Hindlimb muscle (tissue), 1 donor: ENCODE measurements around the gene FLT3. TPM values are rescaled to one million over a fixed set of nuclear protein-coding genes. Genes with fewer than 3 reads are reported as not detected.
"Not testable (repeated sequence)": the region's sequence is repeated elsewhere in the genome, so short reads cannot be mapped to it uniquely, and the experiment has no call there.

Experiments used
- DNase-seq: peaks from one replicate; pipeline ENCODE4 v3.0.0-alpha.2; 2013
- polyA plus RNA-seq: library from polyadenylated mRNA; unstranded; fragments of 120-200 nt; gene quantifications from one replicate; pipeline ENCODE4 v1.2.1, GENCODE V29; 2013; ENCODE audit not compliant: insufficient read length

The FLT3 gene
- 0.32 TPM for polyA plus RNA-seq

- peak; percentile 11 for DNase-seq
These were observed at the start of gene FLT3 for GRCh38 chr13:28100150-28101121. TSS of gene FLT3 (minus strand) at chr13:28100576. CDS start at chr13:28100510, 66 bp downstream.

- no peak for DNase-seq
These were observed 47.1 kb upstream of the FLT3 start for GRCh38 chr13:28147495-28147894.

DNA sequence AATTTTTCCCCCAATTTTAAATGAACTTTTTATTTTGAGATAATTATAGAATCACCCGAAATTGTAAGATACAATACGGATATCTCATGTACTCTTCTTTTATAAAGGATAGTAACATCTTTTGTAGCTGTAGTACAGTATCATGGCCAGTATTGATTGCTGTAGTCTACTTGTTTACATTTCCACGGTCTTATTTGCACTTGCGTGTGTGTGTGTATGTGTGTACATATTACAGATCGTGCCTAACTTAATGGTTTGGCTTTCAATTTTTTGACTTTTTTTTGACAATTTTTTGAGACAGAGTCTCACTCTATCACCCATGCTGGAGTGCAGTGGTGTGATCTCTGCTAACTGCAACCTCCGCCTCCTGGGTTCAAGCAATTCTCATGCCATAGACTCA, 44.7 kb upstream of the FLT3 start:
- no peak for DNase-seq

DNA sequence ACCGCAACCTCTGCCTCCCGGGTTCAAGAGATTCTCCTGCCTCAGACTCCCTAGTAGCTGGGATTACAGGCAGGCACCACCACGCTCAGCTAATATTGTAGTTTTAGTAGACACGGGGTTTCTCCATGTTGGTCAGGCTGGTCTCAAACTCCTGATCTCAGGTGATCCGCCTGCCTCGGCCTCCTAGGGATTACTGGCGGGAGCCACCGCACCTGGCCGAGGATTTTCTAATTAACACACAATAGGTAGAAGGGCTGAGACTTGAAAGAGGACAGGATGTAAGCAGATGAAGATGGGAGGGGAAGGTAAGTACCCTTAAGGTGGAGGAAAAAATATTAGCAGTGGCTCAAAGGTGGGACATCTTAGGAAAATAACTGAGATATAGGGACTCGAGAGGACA, 41.2 kb upstream of the FLT3 start:
- not testable (repeated sequence) for DNase-seq

- no peak for DNase-seq
These were observed 40.2 kb upstream of the FLT3 start for GRCh38 chr13:28140433-28141125.

- peak; percentile 92 for DNase-seq
These were observed 38.5 kb upstream of the FLT3 start for GRCh38 chr13:28138756-28139470.

- DNase-seq: peak; percentile 95
These were observed 37.8 kb upstream of the FLT3 start, which contains the start of gene PAN3 for GRCh38 chr13:28138012-28138755. TSS of gene PAN3 (plus strand) at chr13:28138545. CDS start at chr13:28138658, 113 bp downstream.

DNA sequence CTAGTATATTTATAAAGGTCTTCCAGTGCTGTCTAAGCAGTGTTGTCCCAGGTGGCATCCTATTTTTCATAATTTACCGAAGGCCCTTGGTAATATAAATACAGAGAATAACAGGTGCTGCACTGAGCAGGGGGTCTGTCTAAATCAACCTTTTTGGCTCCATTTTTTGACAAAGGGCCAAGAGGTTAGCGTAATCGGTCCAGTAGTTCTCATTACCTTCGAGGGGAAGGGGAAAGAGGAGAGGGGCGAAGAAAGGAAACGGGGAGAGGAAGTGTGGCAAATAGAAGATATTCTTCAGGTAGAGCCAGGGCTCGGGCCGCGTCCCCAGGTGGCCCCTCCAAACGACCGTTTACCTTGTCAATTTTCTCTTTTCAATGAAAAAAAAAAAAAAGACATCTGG, 37.2 kb upstream of the FLT3 start:
- DNase-seq: peak; percentile 34

GRCh38 chr13:28136916-28137315, 36.5 kb upstream of the FLT3 start:
- no peak for DNase-seq

DNA sequence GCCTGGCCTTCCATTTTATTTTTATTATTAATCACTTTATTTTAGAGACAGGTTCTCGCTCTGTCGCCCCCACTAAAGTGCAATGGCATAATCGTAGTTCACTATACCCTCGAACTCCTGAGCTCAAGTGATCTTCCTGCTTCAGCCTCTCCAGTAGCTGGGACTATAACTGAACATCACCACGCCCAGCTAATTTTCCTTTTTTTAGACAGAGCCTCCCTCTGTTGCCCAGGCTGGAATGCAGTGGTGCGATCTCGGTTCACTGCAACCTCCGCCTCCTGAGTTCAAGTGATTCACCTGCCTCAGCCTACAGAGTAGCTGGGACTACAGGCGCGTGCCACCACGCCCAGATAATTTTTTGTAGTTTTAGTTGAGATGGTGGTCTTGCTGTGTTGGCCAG, 31.3 kb upstream of the FLT3 start:
- DNase-seq: no peak

DNA sequence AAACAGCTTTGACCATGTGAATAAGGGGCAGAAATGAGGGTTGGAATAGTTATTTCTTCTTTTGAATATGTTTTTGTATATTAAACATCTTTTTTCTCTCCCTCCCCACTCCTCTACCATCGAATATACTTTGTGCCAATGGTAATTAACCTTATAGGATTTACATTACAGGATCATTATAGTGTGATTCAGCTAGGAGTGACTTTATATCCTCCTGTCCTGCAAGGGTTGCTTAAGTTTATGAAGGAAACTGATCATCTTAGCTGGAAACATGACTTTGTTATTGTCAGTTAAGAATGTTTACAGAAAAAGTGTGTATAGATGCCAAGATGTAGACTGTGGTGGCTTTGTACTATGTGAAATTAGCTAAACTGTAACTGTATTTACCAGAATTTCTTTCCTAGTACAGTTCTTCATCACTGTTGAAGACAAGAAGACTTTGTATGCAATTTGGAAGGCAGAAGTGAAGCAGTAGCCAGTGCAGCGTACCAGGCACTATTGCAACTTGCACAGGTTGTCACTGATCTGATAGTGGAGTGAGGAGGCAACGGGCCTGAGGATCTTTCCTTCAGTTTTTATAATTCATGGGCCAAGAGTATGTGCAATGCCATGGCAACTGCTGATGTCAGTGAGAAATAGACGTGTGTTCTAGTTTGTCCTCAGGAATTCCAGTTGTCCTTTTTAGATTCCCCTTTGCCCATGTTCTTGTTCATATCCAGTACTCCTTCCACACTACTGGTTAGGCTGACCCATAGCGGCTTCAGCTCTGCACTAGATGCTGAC, 29.7 kb upstream of the FLT3 start:
- DNase-seq: no peak

GRCh38 chr13:28128926-28129325, 28.6 kb upstream of the FLT3 start:
- DNase-seq: no peak

DNA sequence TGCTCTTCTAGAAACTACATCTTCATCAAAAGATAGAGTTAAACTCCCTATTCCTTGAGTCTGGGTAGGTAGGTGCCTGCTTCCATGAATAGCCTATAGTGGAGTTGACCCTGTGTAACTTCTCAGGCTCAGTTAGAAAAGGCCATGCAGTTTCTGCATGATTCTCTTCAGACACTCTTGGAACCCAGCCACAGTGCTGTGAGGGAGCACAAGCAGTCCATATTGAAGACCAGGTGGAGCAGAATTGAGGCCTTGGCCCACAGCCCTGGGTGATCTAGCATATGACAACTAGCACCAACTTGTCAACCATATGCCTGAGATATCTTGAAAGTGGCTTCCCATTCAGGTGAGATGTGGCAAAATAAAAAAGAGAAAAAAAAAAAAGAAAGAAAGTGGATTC, 27.7 kb upstream of the FLT3 start:
- no peak for DNase-seq

- no peak for DNase-seq
These were observed 20.8 kb upstream of the FLT3 start for GRCh38 chr13:28121224-28121623.

GRCh38 chr13:28120317-28120716, 19.9 kb upstream of the FLT3 start:
- DNase-seq: no peak

GRCh38 chr13:28117689-28118377, 17.5 kb upstream of the FLT3 start:
- DNase-seq: peak; percentile 46

DNA sequence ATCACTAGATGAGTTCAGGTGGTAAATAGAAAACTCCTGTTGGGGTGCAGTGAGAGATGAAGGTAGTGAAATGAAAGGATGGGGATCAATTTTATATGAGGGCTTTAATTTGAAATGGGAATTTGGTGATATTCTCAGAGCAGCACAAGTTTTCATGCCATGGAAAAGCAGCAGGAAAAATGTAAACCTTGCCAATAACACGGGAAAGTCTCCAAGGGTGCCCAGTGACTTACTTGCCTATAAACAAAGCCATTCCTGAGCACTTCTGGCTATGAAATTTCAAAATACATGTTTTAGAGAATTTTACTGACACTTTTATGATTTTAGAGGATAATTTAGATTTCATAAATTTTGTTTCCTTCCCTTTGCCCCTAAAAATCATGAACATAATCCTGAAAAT, 16.4 kb upstream of the FLT3 start:
- DNase-seq: peak; percentile 7

- DNase-seq: no peak
These were observed 10.0 kb upstream of the FLT3 start for GRCh38 chr13:28110414-28110813.

GRCh38 chr13:28106976-28107375, 6.6 kb upstream of the FLT3 start:
- DNase-seq: no peak

DNA sequence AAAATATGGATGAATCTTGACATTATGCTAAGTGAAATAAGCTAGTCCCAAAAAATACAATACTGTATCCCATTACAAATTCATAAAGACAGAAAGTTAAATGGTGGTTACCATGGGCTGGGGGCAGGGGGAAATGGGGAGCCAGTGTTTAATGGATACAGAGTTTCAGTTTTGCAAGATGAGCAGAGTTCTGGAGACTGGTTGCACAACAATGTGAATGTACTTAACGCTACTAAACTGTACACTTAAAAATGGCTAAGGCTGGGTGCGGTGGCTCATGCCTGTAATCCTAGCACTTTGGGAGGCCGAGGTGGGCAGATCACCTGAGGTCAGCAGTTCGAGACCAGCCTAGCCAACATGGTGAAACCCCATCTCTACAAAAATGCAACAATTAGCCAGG, 1.5 kb upstream of the FLT3 start:
- DNase-seq: not testable (repeated sequence)
